HG02798 (cell line): ENCODE data around the gene IGSF21.
"Not testable (repeated sequence)": the region's sequence is repeated elsewhere in the genome, so short reads cannot be mapped to it uniquely, and the experiment has no call there.

Experiments used
- ATAC-seq: cut with Tn5 transposase; IDR thresholded peaks from one replicate; pipeline ENCODE4 v1.9.1; 2021; ENCODE audit warnings: mild to moderate bottlenecking; ENCODE audit not compliant: unreplicated experiment, poor library complexity

Gene IGSF21

GRCh38 chr1:18411820-18412641 lies 304.4 kb downstream of the IGSF21 start:
- no peak for ATAC-seq

DNA sequence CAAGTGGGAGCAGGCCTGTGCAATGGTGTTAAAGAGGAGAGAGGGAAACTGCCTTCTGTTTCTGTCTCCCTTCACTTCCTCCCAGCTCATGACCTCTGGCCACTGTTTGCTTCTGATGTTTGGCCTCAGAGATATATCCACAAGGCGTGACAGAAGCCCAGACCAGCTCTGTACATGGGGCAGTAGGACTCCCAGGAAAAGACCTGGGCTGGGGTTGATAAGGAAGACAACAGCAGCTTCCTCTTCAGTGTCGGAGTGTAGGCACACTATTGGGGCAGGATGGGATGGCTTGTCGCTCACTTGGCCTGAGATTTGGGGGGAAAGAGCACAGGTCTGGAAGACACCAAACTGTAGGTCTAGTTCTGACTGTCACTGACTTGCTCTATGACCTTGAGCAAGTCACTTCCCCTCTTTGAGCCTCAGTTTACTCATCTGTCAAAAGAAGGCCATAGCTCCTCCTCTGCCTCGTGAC lies 305.3 kb downstream of the IGSF21 start:
- ATAC-seq, result no peak

- no peak for ATAC-seq
Measured at GRCh38 chr1:18413541-18414305, 306.1 kb downstream of the IGSF21 start.

- no peak for ATAC-seq
Measured at GRCh38 chr1:18414321-18414720, 306.7 kb downstream of the IGSF21 start.

- ATAC-seq, result no peak
Measured at GRCh38 chr1:18414872-18415447, 307.4 kb downstream of the IGSF21 start.

DNA sequence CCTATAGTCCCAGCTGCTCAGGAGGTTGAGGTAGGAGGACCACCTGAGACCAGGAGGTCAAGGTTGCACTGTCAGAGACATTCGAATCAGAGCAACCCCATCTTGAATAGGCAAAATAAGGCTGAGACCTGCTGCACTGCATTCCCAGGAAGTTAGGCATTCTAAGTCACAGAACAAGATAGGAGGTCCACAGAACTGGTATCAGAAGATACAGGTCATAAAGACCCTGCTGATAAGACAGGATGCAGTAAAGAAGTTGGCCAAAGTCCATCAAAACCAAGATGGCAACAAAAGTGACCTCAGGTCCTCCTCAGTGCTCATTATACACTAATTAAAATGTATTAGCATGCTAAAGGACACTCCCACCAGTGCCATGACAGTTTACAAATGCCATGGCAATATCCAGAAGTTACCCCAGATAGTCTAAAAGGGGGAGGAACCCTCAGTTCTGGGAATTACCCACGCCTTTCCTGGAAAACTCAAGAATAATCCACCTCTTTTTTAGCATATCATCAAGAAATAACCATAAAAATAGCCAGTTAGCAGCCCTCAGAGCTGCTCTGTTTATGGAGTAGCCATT lies 307.9 kb downstream of the IGSF21 start:
- ATAC-seq, result no peak

DNA sequence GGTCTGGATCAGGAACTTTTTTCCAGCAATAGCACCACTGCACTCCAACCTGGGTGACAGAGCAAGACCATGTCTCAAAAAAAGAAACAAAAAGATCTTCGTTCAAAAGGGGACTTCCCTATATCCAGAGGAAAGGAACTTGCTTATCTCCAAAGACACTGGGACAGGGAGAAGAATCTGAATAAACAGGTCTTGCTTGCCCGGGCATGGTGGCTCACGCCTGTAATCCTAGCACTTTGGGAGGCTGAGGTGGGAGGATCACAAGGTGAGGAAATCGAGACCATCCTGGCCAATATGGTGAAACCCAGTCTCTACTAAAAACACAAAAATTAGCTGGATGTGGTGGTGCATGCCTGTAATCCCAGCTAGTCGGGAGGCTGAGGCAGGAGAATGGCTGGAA lies 308.5 kb downstream of the IGSF21 start:
- not testable (repeated sequence) for ATAC-seq

DNA sequence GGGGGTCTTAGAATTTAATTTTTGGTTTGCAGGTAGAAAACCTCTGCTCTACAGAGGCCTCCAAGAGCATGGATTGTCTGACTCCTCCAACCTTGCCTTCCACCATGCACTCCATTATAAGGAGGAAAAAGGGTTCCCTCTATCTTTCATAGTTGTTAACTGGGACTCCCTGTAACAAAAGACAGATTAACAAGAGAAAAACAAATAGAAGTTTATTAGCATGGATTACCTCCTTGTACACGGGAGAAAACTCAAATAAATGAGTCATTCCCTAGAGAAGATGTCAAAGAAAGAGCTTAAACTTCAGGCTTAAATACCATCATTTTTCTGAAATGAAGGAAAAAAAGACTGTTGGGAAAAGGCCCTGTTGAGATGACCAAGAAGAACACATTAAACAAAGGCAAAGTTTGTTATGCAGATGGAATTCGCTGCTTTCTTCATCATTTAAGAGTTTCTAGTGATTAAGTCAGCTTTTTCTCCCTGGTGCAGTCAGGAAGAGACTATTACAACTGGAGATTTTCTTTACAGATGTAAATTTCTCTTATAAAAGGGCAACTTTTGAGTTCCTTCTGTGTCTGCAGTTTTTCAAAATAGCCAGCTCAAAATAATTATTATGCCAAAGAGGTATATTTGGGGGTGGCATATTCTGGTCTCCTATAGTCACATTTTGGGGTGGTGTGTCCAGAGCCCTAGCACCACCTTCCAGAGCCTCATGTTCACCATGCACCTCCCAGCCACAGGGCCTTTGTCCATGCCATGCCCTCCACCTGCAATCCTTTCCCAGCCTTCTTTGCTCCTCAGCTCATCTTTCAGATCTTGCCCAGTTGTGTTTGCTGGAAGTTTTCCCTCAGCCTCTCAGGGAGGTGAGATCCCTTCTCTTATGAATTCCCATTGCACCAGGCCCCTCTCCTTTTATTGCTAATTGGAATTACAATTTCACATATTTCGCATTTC lies 310.0 kb downstream of the IGSF21 start:
- no peak for ATAC-seq

DNA sequence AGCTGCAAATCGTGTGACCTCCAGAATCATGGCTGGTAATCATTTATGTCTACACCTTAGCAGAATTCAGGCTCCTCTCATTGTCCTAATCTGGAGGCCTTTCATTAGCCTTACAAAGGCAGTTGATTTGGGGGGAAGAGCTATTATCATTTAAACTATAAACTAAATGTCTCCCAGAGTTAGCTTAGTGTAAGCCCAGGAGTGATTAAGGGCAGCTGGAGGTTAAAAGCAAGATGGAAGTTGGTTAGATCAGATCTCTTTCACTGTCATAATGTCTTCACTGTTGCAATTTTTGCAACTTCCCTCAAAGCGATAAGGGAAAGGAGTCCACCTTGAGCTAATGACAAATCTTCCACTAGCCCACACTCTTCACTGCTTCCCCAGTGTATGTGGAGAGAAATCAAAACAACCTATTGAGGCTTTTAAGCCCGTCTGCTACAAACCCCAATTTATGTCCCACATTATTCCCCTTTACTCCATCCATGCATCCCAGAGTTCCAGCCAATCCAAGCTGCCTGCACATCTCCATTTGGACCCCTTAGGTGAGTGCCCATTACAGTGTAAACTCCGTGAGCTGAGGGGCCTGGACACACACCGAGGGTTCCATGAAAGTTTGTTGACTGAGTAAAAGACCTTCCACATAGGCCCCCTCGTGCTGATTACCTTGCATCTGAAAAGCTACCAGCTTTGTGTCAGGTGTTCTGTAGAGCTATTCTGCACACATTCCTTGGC lies 311.7 kb downstream of the IGSF21 start:
- ATAC-seq, result no peak

- ATAC-seq, result no peak
Measured at GRCh38 chr1:18419845-18420184, 312.2 kb downstream of the IGSF21 start.

DNA sequence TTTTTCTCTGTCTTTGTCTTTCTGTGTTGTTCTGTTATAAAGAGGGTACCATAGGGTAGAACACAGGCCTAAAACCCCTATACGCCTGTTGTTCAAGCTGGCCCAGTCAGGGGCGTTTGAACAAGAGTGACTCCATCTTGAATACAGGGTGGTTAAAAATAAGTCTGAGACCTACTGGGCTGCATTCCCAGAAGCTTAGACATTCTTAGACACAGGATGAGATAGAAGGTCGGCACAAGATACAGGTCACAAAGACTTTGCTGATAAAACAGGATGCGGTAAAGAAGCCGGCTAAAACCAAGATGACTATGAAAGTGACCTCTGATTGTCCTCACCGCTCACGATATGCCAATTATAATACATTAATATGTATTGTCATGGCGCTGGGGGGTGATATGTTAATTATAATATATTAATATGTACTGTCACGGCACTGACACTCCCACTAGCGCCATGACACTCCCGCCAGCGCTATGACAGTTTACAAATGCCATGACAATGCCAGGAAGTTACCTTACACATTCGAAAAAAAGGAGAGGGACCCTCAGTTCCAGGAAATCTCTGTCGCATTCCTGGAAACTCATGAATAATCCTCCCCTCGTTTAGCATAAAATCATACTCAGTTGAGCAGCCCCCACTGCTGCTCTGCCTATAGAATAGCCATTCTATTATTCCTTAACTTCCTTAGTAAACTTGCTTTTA lies 314.6 kb downstream of the IGSF21 start:
- no peak for ATAC-seq

GRCh38 chr1:18422954-18423353 lies 315.4 kb downstream of the IGSF21 start:
- ATAC-seq, result no peak

GRCh38 chr1:18426580-18426979 lies 319.0 kb downstream of the IGSF21 start:
- no peak for ATAC-seq
